BLaER1 (cell line): ENCODE data around the gene DPYSL4.

ENCODE experiments used
- H3K27ac ChIP-seq: shearing (Covaris generic); formaldehyde crosslinking; 2 replicates; pipeline ENCODE4 v1.8.1; 2022
- H3K27me3 ChIP-seq: shearing (Covaris generic); formaldehyde crosslinking; 2 replicates; pipeline ENCODE4 v1.8.1; 2022
- H3K36me3 ChIP-seq: shearing (Covaris generic); formaldehyde crosslinking; 2 replicates; pipeline ENCODE4 v1.8.1; 2022
- H3K4me1 ChIP-seq: shearing (Covaris generic); formaldehyde crosslinking; 2 replicates; pipeline ENCODE4 v1.8.1; 2022
- H3K4me2 ChIP-seq: shearing (Covaris generic); formaldehyde crosslinking; 2 replicates; pipeline ENCODE4 v1.8.1; 2022
- H3K4me3 ChIP-seq: shearing (Covaris generic); formaldehyde crosslinking; 2 replicates; pipeline ENCODE4 v1.8.1; 2022
- H3K9ac ChIP-seq: shearing (Covaris generic); formaldehyde crosslinking; 2 replicates; pipeline ENCODE4 v1.8.1; 2022
- H3K9me3 ChIP-seq: shearing (Covaris generic); formaldehyde crosslinking; 2 replicates; pipeline ENCODE4 v1.8.1; 2022
- H4K20me1 ChIP-seq: shearing (Covaris generic); formaldehyde crosslinking; 2 replicates; pipeline ENCODE4 v1.8.1; 2022
- Cebpa-rat ChIP-seq: shearing (Covaris generic); IDR thresholded peaks from 2 replicates; pipeline ENCODE4 v1.8.1; 2022

The DPYSL4 gene

GRCh38 chr10:132237871-132238270 lies 51.1 kb downstream of the DPYSL4 start:
- peaks cover 89% of the 10 kb centered on the region for H3K4me1 ChIP-seq
- H3K36me3 ChIP-seq: no peaks in the 10 kb centered on the region
- H4K20me1 ChIP-seq: no peaks in the 10 kb centered on the region
- peak overlapping the region; percentile 91 for H3K4me2 ChIP-seq
- no peak for TF ChIP-seq Cebpa-rat
- H3K9me3 ChIP-seq: no peaks in the 10 kb centered on the region
- H3K4me3 ChIP-seq: no peak overlapping the region
- no peaks in the 10 kb centered on the region for H3K27me3 ChIP-seq
- H3K9ac ChIP-seq: peak overlapping the region; percentile 64; the same call in 1 of the 2 replicates
- peak overlapping the region; percentile 81 for H3K27ac ChIP-seq

GRCh38 chr10:132238371-132239125 lies 51.8 kb downstream of the DPYSL4 start:
- Histone ChIP-seq H3K4me2 (peak overlapping the region; percentile 91), H3K27ac (peak overlapping the region; percentile 81), H3K9ac (peak overlapping the region; percentile 64; the same call in 1 of the 2 replicates), H3K9me3 (no peaks in the 10 kb centered on the region), H4K20me1 (no peaks in the 10 kb centered on the region), H3K36me3 (no peaks in the 10 kb centered on the region), H3K4me3 (no peak overlapping the region), H3K4me1 (peaks cover 84% of the 10 kb centered on the region), H3K27me3 (no peaks in the 10 kb centered on the region)
- TF ChIP-seq Cebpa-rat: no peak

GRCh38 chr10:132239126-132240031 lies 52.6 kb downstream of the DPYSL4 start:
- Histone ChIP-seq H3K9me3 (no peaks in the 10 kb centered on the region), H3K4me2 (peak overlapping the region; percentile 91), H4K20me1 (no peaks in the 10 kb centered on the region), H3K4me3 (no peak overlapping the region), H3K27me3 (no peaks in the 10 kb centered on the region), H3K36me3 (no peaks in the 10 kb centered on the region), H3K4me1 (peaks cover 84% of the 10 kb centered on the region), H3K9ac (0 out of 2 replicates have a peak overlapping the region, but pooled peaks have one; percentile 19), H3K27ac (peak overlapping the region; percentile 53)
- TF ChIP-seq Cebpa-rat: no peak

- no peaks in the 10 kb centered on the region for H4K20me1 ChIP-seq
- H3K27ac ChIP-seq: peak overlapping the region; percentile 53
These were observed 53.4 kb downstream of the DPYSL4 start for GRCh38 chr10:132240156-132240555.

GRCh38 chr10:132240581-132240980 lies 53.8 kb downstream of the DPYSL4 start:
- Histone ChIP-seq H4K20me1 (no peaks in the 10 kb centered on the region), H3K36me3 (no peaks in the 10 kb centered on the region), H3K27me3 (no peaks in the 10 kb centered on the region; the same call in 1 of the 2 replicates), H3K4me2 (peak overlapping the region; percentile 91; the same call in 1 of the 2 replicates), H3K4me1 (peaks cover 73% of the 10 kb centered on the region), H3K9me3 (no peaks in the 10 kb centered on the region), H3K9ac (no peak overlapping the region), H3K4me3 (no peak overlapping the region), H3K27ac (no peak overlapping the region)
- no peak for TF ChIP-seq Cebpa-rat

More at GRCh38 chr10:132240156-132240555, 53.4 kb downstream of the DPYSL4 start:
- Histone ChIP-seq H3K36me3 (no peaks in the 10 kb centered on the region), H3K4me1 (peaks cover 77% of the 10 kb centered on the region), H3K9ac (0 out of 2 replicates have a peak overlapping the region, but pooled peaks have one; percentile 19), H3K9me3 (no peaks in the 10 kb centered on the region), H3K4me2 (peak overlapping the region; percentile 91), H3K4me3 (no peak overlapping the region), H3K27me3 (no peaks in the 10 kb centered on the region; the same call in 1 of the 2 replicates)
- no peak for TF ChIP-seq Cebpa-rat

GRCh38 chr10:132241086-132241485 lies 54.3 kb downstream of the DPYSL4 start:
- no peak overlapping the region for H3K9ac ChIP-seq
- H3K27ac ChIP-seq: no peak overlapping the region

GRCh38 chr10:132241496-132241895 lies 54.7 kb downstream of the DPYSL4 start:
- Histone ChIP-seq H3K4me3 (no peak overlapping the region), H3K9ac (no peak overlapping the region), H3K4me1 (peaks cover 66% of the 10 kb centered on the region), H3K9me3 (no peaks in the 10 kb centered on the region), H3K27me3 (no peaks in the 10 kb centered on the region; the same call in 1 of the 2 replicates), H3K4me2 (no peak overlapping the region), H4K20me1 (no peaks in the 10 kb centered on the region), H3K36me3 (no peaks in the 10 kb centered on the region), H3K27ac (no peak overlapping the region)
- no peak for TF ChIP-seq Cebpa-rat

More at GRCh38 chr10:132241086-132241485, 54.3 kb downstream of the DPYSL4 start:
- H3K4me3 ChIP-seq: no peak overlapping the region
- H3K4me2 ChIP-seq: 0 out of 2 replicates have a peak overlapping the region, but pooled peaks have one; percentile 91
- H3K27me3 ChIP-seq: no peaks in the 10 kb centered on the region; the same call in 1 of the 2 replicates
- no peak for TF ChIP-seq Cebpa-rat
- H3K36me3 ChIP-seq: no peaks in the 10 kb centered on the region
- H3K9me3 ChIP-seq: no peaks in the 10 kb centered on the region
- no peaks in the 10 kb centered on the region for H4K20me1 ChIP-seq
- peaks cover 68% of the 10 kb centered on the region for H3K4me1 ChIP-seq

- Histone ChIP-seq H3K27ac (no peak overlapping the region), H3K4me2 (0 out of 2 replicates have a peak overlapping the region, but pooled peaks have one; percentile 14), H3K9ac (no peak overlapping the region), H3K27me3 (no peaks in the 10 kb centered on the region; the same call in 1 of the 2 replicates), H4K20me1 (no peaks in the 10 kb centered on the region), H3K36me3 (no peaks in the 10 kb centered on the region), H3K4me3 (no peak overlapping the region), H3K9me3 (no peaks in the 10 kb centered on the region), H3K4me1 (peaks cover 66% of the 10 kb centered on the region)
- TF ChIP-seq Cebpa-rat: no peak
These were observed 55.5 kb downstream of the DPYSL4 start for GRCh38 chr10:132242103-132242840.

- no peak overlapping the region for H3K9ac ChIP-seq
- no peak overlapping the region for H3K27ac ChIP-seq
- H4K20me1 ChIP-seq: no peaks in the 10 kb centered on the region; the same call in 1 of the 2 replicates
- no peak overlapping the region for H3K4me3 ChIP-seq
- H3K36me3 ChIP-seq: no peaks in the 10 kb centered on the region
- peaks cover 66% of the 10 kb centered on the region for H3K4me1 ChIP-seq
- TF ChIP-seq Cebpa-rat: no peak
- H3K9me3 ChIP-seq: no peaks in the 10 kb centered on the region
- no peaks in the 10 kb centered on the region; the same call in 1 of the 2 replicates for H3K27me3 ChIP-seq
- no peak overlapping the region for H3K4me2 ChIP-seq
These were observed 56.4 kb downstream of the DPYSL4 start for GRCh38 chr10:132243141-132243540.
